Measurements from ENCODE around the gene TRAK1.

DNA sequence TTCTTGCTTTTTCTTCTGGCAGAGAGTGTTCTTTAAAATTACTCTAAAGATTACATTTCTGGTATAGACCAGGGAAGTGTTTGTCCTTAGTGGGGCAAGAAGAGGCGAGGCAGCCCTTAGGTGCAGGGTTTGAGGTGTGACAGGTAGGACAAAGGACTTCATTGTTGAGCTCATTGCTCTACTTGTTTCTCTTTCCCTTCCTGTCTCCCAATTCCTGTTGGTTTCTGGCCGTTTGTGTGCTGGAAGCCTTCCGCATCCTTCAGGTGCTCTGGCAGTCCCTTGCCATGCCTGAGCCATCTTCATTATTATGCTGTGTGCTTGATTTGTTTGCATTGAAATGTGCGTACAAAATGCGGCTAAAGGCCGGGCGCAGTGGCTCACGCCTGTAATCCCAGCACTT lies 89.7 kb downstream of the TRAK1 start:
- TF ChIP-seq, protein P1, sequence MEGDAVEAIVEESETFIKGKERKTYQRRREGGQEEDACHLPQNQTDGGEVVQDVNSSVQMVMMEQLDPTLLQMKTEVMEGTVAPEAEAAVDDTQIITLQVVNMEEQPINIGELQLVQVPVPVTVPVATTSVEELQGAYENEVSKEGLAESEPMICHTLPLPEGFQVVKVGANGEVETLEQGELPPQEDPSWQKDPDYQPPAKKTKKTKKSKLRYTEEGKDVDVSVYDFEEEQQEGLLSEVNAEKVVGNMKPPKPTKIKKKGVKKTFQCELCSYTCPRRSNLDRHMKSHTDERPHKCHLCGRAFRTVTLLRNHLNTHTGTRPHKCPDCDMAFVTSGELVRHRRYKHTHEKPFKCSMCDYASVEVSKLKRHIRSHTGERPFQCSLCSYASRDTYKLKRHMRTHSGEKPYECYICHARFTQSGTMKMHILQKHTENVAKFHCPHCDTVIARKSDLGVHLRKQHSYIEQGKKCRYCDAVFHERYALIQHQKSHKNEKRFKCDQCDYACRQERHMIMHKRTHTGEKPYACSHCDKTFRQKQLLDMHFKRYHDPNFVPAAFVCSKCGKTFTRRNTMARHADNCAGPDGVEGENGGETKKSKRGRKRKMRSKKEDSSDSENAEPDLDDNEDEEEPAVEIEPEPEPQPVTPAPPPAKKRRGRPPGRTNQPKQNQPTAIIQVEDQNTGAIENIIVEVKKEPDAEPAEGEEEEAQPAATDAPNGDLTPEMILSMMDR (IDR thresholded peaks at IDR 0.05; ENCODE audit: insufficient read depth, low read length) = no peak
- no peak for TF ChIP-seq POLR2AphosphoS5 (IDR thresholded peaks at IDR 0.05; ENCODE audit: low read depth)
